SK-N-MC (cell line): ENCODE data around the gene FCHSD2.

ENCODE experiments used
- EZH2 ChIP-seq: fragments of 200-600 bp; sonication (generic); IDR thresholded peaks from one replicate; pipeline ENCODE4 v1.6.1; 2017; ENCODE audit warnings: antibody characterized with exemption
- FOXP2 ChIP-seq: optimal IDR thresholded peaks from 2 replicates; pipeline ENCODE3; 2011; ENCODE audit warnings: mild to moderate bottlenecking, moderate library complexity; ENCODE audit not compliant: insufficient read depth; ENCODE audit errors: extremely low read length, control extremely low read depth
- POLR2AphosphoS5 ChIP-seq: IDR thresholded peaks from 2 replicates; pipeline ENCODE4 v1.6.1; 2012; ENCODE audit warnings: mild to moderate bottlenecking, low read depth, low read length, borderline replicate concordance

GRCh38 chr11:72851726-72852125, 290.4 kb downstream of the FCHSD2 start:
- TF ChIP-seq POLR2AphosphoS5 (no peak), EZH2 (no peak), FOXP2 (no peak)
